SU-DHL-6 (cell line): ENCODE measurements around the gene ZSWIM3.

Experiments used
- CTCF ChIP-seq: fragments of 200-600 bp; sonication (generic); IDR thresholded peaks from one replicate; pipeline ENCODE4 v1.5.1; 2017; ENCODE audit warnings: antibody characterized with exemption, mild to moderate bottlenecking, low read length, moderate library complexity; ENCODE audit not compliant: insufficient read depth, poor library complexity, severe bottlenecking
- EZH2phosphoT487 ChIP-seq: fragments of 200-600 bp; sonication (generic), shearing (Covaris generic); conservative IDR thresholded peaks from 2 replicates; pipeline ENCODE4 v1.6.1; 2018; ENCODE audit warnings: mild to moderate bottlenecking, antibody characterized with exemption, low read length, moderate library complexity, mixed read lengths

DNA sequence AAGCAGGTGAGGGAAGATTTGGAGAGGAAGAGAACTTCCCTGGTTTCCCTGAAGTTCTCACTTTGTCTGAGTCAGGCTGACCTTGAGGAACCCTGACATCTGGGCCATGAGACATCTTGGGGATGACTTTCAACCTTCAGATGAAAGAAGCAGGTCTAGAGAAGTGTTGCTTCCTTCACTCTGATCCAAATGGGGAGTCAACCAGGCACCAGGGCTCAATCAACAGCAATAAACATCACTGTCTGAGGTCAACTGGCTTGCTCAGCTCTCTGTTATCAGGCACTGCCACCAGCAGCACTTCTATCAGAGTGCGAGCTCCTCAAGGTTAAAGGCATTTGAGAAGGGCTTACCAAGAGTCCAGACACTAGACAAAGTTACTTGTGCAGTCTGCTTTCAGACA, 6.5 kb upstream of the ZSWIM3 start:
- no peak for TF ChIP-seq CTCF
- no peak for TF ChIP-seq EZH2phosphoT487
